Measurements from ENCODE around the gene ZNF513.

ZNF513 gene

DNA sequence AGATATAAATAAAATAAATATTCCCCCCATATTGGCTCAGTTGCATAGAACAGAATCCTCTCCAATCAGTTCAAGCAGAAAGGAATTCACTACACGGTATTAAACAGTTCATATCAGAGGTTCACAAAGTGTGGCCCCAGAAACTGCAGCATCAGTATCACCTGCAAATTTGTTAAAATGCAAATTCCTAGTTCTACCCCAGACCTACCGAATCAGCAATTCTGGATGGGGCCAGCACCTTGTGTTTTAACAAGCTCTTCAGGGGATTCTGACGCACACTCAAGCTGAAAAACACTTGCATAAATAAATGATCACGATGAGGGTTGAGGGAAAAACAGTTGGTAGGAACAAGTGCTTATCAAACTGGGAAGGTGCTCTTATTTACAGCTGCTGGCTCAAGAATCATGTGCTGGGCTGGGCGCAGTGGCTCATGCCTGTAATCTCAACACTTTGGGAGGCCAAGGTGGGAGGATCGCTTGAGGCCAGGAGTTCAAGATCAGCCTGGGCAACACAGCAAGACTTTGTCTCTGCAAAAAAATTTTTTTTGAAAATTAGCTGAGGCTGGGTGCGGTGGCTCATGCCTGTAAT is 30.3 kb downstream of the ZNF513 start:
- Histone ChIP-seq H3K4me1 (peaks cover 4% of the 10 kb centered on the region), H3K4me3 (ENCODE audit: low read depth, low read length) (no peak overlapping the region), H3K27ac (no peak overlapping the region), H3K9me3 (ENCODE audit: control insufficient read depth, low read length) (no peaks in the 10 kb centered on the region), H3K9ac (no peak overlapping the region), H2AFZ (no peak overlapping the region), H3K79me2 (peaks cover 66% of the 10 kb centered on the region), H3K4me2 (ENCODE audit: low read length) (no peak overlapping the region), H3K36me3 (ENCODE audit: control insufficient read depth, insufficient read depth, low read length) (no peaks in the 10 kb centered on the region), H3K27me3 (ENCODE audit: control insufficient read depth, insufficient read depth, low read length) (no peaks in the 10 kb centered on the region)
- TF ChIP-seq, protein P1, sequence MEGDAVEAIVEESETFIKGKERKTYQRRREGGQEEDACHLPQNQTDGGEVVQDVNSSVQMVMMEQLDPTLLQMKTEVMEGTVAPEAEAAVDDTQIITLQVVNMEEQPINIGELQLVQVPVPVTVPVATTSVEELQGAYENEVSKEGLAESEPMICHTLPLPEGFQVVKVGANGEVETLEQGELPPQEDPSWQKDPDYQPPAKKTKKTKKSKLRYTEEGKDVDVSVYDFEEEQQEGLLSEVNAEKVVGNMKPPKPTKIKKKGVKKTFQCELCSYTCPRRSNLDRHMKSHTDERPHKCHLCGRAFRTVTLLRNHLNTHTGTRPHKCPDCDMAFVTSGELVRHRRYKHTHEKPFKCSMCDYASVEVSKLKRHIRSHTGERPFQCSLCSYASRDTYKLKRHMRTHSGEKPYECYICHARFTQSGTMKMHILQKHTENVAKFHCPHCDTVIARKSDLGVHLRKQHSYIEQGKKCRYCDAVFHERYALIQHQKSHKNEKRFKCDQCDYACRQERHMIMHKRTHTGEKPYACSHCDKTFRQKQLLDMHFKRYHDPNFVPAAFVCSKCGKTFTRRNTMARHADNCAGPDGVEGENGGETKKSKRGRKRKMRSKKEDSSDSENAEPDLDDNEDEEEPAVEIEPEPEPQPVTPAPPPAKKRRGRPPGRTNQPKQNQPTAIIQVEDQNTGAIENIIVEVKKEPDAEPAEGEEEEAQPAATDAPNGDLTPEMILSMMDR (IDR thresholded peaks at IDR 0.05), result no peak

DNA sequence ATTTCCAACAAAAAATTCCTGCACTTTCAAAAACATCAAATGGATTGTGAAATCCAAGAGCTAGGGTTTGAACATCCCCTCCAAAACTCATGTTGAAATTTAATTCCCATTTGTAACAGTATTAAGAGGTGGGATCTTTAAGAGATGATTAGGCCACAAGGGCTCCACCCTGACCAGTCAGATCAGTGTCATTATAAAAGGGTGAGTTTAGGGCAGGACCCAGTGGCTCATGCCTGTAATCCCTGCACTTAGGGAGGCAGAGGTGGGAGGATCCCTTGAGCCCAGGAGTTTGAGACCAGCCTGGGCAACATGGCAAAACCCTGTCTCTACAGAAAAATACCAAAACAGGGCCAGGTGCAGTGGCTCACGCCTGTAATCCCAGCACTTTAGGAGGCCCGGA is 32.9 kb downstream of the ZNF513 start:
- H3K9ac ChIP-seq, result no peak overlapping the region
- TF ChIP-seq, protein P1 (IDR thresholded peaks at IDR 0.05), result no peak
- H3K36me3 ChIP-seq (ENCODE audit: control insufficient read depth, insufficient read depth, low read length), result no peaks in the 10 kb centered on the region
- no peak overlapping the region for H3K4me2 ChIP-seq (ENCODE audit: low read length)
- H3K27me3 ChIP-seq (ENCODE audit: control insufficient read depth, insufficient read depth, low read length), result no peaks in the 10 kb centered on the region
- no peaks in the 10 kb centered on the region for H3K4me1 ChIP-seq
- H3K9me3 ChIP-seq (ENCODE audit: control insufficient read depth, low read length), result no peaks in the 10 kb centered on the region
- H3K4me3 ChIP-seq (ENCODE audit: low read depth, low read length), result no peak overlapping the region
- H3K79me2 ChIP-seq, result peaks cover 61% of the 10 kb centered on the region
- H2AFZ ChIP-seq, result no peak overlapping the region
- H3K27ac ChIP-seq, result no peak overlapping the region

DNA sequence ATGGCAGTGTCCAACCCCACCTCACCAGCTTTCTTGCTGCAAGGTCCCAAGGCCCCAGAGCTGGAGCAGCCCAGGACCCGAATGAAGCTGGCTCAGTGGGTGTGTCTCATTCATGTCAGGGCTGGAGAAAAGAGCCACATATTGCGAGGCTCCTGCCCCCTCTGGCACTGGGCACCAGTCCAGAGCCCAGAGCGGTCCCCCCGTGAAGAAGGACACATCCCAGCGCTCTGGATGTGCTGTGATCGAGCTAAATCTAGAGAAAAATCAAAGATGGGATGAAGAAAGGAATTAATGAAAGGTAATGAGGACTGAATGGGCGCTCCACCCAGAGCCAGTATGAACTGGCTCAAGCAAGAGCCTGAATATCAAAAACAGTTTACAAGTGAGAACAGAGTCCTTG is 44.4 kb downstream of the ZNF513 start:
- TF ChIP-seq, protein P1 (IDR thresholded peaks at IDR 0.05), result no peak
- Histone ChIP-seq H3K27me3 (ENCODE audit: control insufficient read depth, insufficient read depth, low read length) (no peaks in the 10 kb centered on the region), H3K27ac (no peak overlapping the region), H3K4me2 (ENCODE audit: low read length) (no peak overlapping the region), H3K36me3 (ENCODE audit: control insufficient read depth, insufficient read depth, low read length) (no peaks in the 10 kb centered on the region), H3K9me3 (ENCODE audit: control insufficient read depth, low read length) (no peaks in the 10 kb centered on the region), H3K4me3 (ENCODE audit: low read depth, low read length) (no peak overlapping the region), H3K9ac (no peak overlapping the region), H2AFZ (no peak overlapping the region), H3K4me1 (no peaks in the 10 kb centered on the region), H3K79me2 (no peaks in the 10 kb centered on the region)

DNA sequence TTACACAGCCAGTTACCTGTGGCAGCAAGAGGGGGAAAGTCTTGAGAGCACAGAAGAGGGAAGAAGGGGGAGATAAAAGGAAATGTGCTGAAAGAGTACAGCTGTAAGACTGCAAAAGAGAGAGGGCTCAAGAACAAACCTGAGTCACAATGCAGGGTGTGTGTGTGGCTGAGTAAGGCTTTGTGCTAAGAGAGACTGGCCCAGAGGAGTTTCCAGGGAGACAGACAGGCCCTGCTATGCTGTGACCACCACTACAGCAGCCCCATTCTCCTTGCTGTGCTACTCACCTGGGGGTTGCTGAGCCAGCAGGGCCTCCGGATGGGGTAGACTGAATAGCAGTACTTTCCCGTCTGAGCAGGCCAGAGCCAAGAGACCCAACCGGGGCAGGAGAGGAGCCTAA is 45.2 kb downstream of the ZNF513 start:
- H3K27me3 ChIP-seq (ENCODE audit: control insufficient read depth, insufficient read depth, low read length), result no peaks in the 10 kb centered on the region
- TF ChIP-seq, protein P1 (IDR thresholded peaks at IDR 0.05), result no peak
- H3K4me2 ChIP-seq (ENCODE audit: low read length), result no peak overlapping the region
- H2AFZ ChIP-seq, result no peak overlapping the region
- H3K9me3 ChIP-seq (ENCODE audit: control insufficient read depth, low read length), result no peaks in the 10 kb centered on the region
- H3K36me3 ChIP-seq (ENCODE audit: control insufficient read depth, insufficient read depth, low read length), result no peaks in the 10 kb centered on the region
- no peak overlapping the region for H3K4me3 ChIP-seq (ENCODE audit: low read depth, low read length)
- H3K79me2 ChIP-seq, result no peaks in the 10 kb centered on the region
- no peaks in the 10 kb centered on the region for H3K4me1 ChIP-seq
- H3K27ac ChIP-seq, result no peak overlapping the region
- no peak overlapping the region for H3K9ac ChIP-seq

All from parathyroid adenoma (tissue), 2 donors.